Esophagus muscularis mucosa (tissue), 4 donors: ENCODE results near the gene HS3ST6. TPM values are rescaled to one million over a fixed set of nuclear protein-coding genes. Genes with fewer than 3 reads are reported as not detected.
"Not testable (repeated sequence)": the region's sequence is repeated elsewhere in the genome, so short reads cannot be mapped to it uniquely, and the experiment has no call there.

Experiments used
- DNase-seq: peaks from one replicate; pipeline ENCODE4 v3.0.0-alpha.2; 2017; ENCODE audit errors: extremely low spot score
- H3K27ac ChIP-seq, 4 donors: fragments of 200-600 bp; sonication (generic); replicated peaks in 1 of 4; 1 replicate in 3 of 4; 2 replicates in 1 of 4; pipeline ENCODE4 v1.5.1; 2016 to 2019; ENCODE audit warnings: mild to moderate bottlenecking in 1 of 4
- H3K27me3 ChIP-seq, 4 donors: fragments of 200-600 bp; sonication (generic); one replicate each; pipeline versions ENCODE4 v1.5.1 to v1.6.0; 2016 to 2019
- H3K36me3 ChIP-seq, 4 donors: fragments of 200-600 bp; sonication (generic); one replicate each; pipeline ENCODE4 v1.5.1; 2016 to 2019
- H3K4me1 ChIP-seq, 4 donors: fragments of 200-600 bp; sonication (generic); one replicate each; pipeline ENCODE4 v1.5.1; 2016 to 2019
- H3K4me3 ChIP-seq, 4 donors: fragments of 200-600 bp; sonication (generic); 1 replicate in 2 of 4; 2 replicates in 2 of 4; pipeline ENCODE4 v1.5.1; 2016 to 2019; ENCODE audit warnings: mild to moderate bottlenecking in 4 of 4, moderate library complexity in 1 of 4
- H3K9me3 ChIP-seq, 4 donors: fragments of 200-600 bp; sonication (generic); 1 replicate in 3 of 4; 2 replicates in 1 of 4; pipeline ENCODE4 v1.5.1; 2016 to 2019
- EP300 ChIP-seq: sonication (generic); formaldehyde crosslinking; IDR thresholded peaks from one replicate; pipeline ENCODE4 v1.6.1; 2017; ENCODE audit warnings: antibody characterized with exemption
- POLR2A ChIP-seq: fragments of 450-650 bp; IDR thresholded peaks from one replicate; pipeline ENCODE4 v1.6.1; 2017; ENCODE audit warnings: antibody characterized with exemption, moderate library complexity, mild to moderate bottlenecking, low read depth
- POLR2AphosphoS5 ChIP-seq, 2 donors: sonication (generic); formaldehyde crosslinking; IDR thresholded peaks; one replicate each; pipeline ENCODE4 v1.6.1; 2017; ENCODE audit warnings: antibody characterized with exemption in 2 of 2
- WGBS: methylation state at CpG from one replicate; pipeline ENCODE4 v1.1.5; 2018; 5-methylcytosine and 5-hydroxymethylcytosine counted together
- intact Hi-C: fragments of 100-400 bp; cut with DNase I; formaldehyde crosslinking; loops from one replicate; pipeline ENCODE4 v1.15.1; 2023
- total RNA-seq, 4 donors: library from RNA; depleted of rRNA; stranded (reverse); fragments of >200 nt; gene quantifications; one replicate each; pipeline versions ENCODE4 v1.1.0 to v1.2.1, GENCODE V29; 2016
- TF ChIP-seq, protein P1 (sequence below), 3 experiments: fragments of 200-600 bp in 2 of 3; fragments of 450-650 bp in 1 of 3; sonication (generic) in 2 of 3; IDR thresholded peaks; one replicate each; pipeline ENCODE4 v1.5.1; 2017 to 2019; ENCODE audit warnings: antibody characterized with exemption in 3 of 3, mild to moderate bottlenecking in 2 of 3, moderate library complexity in 1 of 3

HS3ST6 gene
- total RNA-seq, 4 donors from 2014 or later: not detected

DNA sequence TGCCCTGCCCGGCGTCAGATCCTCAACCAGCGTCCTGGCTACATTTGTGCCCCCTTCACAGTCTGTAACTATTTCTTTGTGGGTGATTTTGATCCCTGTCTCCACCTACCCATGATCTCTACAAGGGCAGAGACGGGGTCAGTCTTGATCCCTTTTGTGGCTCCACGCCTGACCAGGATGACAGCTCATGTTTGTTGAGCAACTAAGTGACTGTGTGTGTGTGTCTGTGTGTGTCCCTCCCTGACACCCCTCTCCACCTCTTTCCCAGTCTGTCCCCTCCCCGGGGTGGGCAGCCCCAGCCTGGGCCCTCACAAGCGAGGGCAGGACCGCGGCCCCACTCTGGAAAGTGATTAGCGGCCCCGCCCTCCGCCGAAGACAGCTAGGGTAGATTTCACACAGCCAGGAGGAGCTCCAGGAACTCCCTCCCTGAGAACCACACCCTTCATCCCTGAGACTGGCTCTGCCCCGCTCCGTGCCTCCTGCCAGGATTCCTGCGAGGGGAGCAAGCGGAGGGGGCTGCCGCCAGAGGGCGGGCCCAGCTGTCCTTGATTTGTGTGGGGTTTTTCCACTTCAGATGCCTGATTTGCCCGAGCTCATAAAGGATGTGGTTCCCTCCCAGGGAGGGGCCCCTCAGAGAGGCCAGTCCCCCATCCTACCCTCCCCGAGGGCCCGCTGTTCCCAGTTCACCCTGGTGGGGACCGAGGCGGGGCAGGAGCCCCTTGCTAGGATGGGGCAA is 5.3 kb upstream of the HS3ST6 start:
- DNase-seq: no peak
- Histone ChIP-seq H3K27me3 (peaks cover 0 to 71% (median 28%) of the 10 kb centered on the region in 4 donors), H3K9me3 (no peaks in the 10 kb centered on the region), H3K36me3 (no peaks in the 10 kb centered on the region), H3K27ac (no peak overlapping the region), H3K4me1 (peaks cover 0 to 18% (median 15%) of the 10 kb centered on the region in 4 donors), H3K4me3 (no peak overlapping the region)
- WGBS: 18% methylated on average over 22 of the region's 24 CpGs
- intact Hi-C loops: no loop called here
- TF ChIP-seq, protein P1, sequence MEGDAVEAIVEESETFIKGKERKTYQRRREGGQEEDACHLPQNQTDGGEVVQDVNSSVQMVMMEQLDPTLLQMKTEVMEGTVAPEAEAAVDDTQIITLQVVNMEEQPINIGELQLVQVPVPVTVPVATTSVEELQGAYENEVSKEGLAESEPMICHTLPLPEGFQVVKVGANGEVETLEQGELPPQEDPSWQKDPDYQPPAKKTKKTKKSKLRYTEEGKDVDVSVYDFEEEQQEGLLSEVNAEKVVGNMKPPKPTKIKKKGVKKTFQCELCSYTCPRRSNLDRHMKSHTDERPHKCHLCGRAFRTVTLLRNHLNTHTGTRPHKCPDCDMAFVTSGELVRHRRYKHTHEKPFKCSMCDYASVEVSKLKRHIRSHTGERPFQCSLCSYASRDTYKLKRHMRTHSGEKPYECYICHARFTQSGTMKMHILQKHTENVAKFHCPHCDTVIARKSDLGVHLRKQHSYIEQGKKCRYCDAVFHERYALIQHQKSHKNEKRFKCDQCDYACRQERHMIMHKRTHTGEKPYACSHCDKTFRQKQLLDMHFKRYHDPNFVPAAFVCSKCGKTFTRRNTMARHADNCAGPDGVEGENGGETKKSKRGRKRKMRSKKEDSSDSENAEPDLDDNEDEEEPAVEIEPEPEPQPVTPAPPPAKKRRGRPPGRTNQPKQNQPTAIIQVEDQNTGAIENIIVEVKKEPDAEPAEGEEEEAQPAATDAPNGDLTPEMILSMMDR (IDR thresholded peaks at IDR 0.05): peak in 1 of 3 experiments; percentile 17
- TF ChIP-seq EP300: no peak

DNA sequence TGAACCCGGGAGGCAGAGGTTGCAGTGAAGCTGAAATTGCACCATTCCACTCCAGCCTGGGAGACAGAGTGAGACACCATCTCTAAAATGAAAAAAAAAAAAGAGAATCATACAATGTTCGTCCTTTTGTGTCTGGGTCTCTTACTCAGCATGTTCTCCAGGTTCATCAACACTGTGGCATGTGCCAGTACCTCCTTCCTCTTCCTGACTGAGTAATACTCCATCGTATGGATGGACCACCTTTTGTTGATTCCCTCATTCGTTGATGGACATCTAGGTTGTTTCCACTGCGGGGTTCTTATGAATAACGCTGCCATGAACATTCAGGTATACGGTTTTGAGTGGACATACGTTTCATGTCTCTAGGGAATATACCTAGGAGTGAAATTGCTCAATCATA is 4.1 kb upstream of the HS3ST6 start:
- intact Hi-C loops: no loop called here
- H3K27me3 ChIP-seq: peaks cover 0 to 82% (median 34%) of the 10 kb centered on the region in 4 donors

DNA sequence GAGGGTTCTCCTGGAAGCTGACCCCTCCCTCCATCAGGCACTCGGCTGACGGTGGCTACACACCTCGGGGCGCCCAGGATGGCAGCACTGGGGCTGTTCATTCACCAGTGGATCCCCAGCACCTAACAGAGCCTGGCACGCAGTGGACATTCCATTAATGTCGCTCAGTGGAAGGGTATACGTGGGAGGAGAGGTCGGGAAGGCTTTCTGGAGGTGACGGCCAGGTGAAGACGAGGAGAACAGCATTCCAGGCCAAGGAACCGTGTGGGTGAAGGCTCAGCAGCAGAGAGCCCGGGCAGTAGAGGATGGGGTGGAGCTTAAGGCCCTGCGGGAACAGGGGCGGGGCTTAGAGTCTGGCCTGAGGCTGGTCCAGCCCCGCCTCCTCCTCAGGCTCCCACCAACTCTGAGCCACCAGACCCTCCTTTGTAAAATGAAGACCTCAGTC is 2.5 kb upstream of the HS3ST6 start:
- intact Hi-C loops: no loop called here
- Histone ChIP-seq H3K4me1 (peaks cover 0 to 27% (median 24%) of the 10 kb centered on the region in 4 donors), H3K4me3 (no peak overlapping the region), H3K27me3 (peaks cover 0 to 98% (median 46%) of the 10 kb centered on the region in 4 donors), H3K9me3 (no peaks in the 10 kb centered on the region), H3K27ac (no peak overlapping the region), H3K36me3 (no peaks in the 10 kb centered on the region)
- TF ChIP-seq EP300 (no peak), POLR2A (no peak), POLR2AphosphoS5 (IDR thresholded peaks at IDR 0.05) (no peak)
- TF ChIP-seq, protein P1 (IDR thresholded peaks at IDR 0.05): no peak
- whole genome bisulfite sequencing: 16% methylated on average over 12 of the region's 15 CpGs
- DNase-seq: no peak

More for the DNA sequence above, 4.1 kb upstream of the HS3ST6 start:
- H3K4me3 ChIP-seq: no peak overlapping the region
- H3K27ac ChIP-seq: no peak overlapping the region
- 76% methylated on average over 8 of the region's 8 CpGs for WGBS
- no peaks in the 10 kb centered on the region for H3K36me3 ChIP-seq
- H3K9me3 ChIP-seq: no peaks in the 10 kb centered on the region
- no peak for DNase-seq
- H3K4me1 ChIP-seq: peaks cover 0 to 25% (median 23%) of the 10 kb centered on the region in 4 donors
- TF ChIP-seq POLR2AphosphoS5 (IDR thresholded peaks at IDR 0.05) (no peak), POLR2A (no peak), EP300 (no peak)
- TF ChIP-seq, protein P1 (IDR thresholded peaks at IDR 0.05): no peak

DNA sequence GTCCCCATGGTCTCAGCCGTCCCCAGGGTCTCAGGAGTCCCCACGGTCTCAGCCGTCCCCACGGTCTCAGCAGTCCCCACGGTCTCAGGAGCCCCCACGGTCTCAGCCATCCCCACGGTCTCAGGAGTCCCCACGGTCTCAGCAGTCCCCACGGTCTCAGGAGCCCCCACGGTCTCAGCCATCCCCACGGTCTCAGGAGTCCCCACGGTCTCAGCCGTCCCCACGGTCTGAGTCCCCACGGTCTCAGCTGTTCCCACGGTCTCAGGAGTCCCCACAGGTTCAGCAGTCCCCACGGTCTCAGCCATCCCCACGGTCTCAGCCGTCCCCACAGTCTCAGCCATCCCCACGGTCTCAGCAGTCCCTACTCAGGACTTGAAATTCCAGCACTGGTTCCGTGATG is 1.9 kb upstream of the HS3ST6 start:
- H3K4me3 ChIP-seq, H3K9me3 ChIP-seq, H3K27ac ChIP-seq, intact Hi-C loops, H3K36me3 ChIP-seq, DNase-seq: not testable (repeated sequence)
- H3K27me3 ChIP-seq: peaks cover 0 to 99% (median 46%) of the 10 kb centered on the region in 4 donors
- WGBS: 66% methylated on average over 20 of the region's 21 CpGs
- peaks cover 0 to 27% (median 24%) of the 10 kb centered on the region in 4 donors for H3K4me1 ChIP-seq

DNA sequence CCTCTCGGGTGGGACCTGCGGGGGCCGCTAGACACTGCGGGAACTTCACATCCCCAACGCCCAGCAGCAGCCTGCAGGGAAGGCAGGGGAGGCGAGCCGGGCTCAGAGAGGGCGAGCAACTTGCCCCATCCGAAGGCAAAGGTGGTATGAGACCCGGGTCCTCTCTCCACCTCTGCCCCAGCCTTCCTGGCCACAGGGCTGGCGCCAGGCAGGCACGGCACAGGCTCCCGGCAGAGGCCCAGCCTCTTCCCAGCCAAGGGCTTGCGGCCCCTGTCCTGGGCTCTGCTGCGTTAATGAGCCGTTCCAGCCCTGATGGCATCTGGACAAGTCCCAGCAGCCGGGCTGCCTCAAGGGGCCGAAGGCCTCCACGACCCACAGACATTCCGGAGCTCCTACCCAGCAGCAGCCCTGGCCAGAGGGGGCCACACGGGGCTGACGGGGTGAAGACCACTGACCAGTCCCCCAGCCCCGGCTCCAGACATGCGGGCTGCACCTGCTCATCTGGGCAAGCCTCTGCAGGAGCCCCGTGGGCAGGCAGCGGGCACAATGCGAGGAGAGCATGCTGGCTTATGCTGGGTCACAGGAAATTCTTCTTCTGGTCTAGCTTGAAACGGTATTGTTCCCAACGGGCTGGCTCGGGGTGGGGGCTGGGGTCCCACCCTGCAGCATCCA is 1.2 kb upstream of the HS3ST6 start:
- 19% methylated on average over 11 of the region's 30 CpGs for WGBS
- peaks cover 0 to 99% (median 46%) of the 10 kb centered on the region in 4 donors for H3K27me3 ChIP-seq
- H3K36me3 ChIP-seq: no peaks in the 10 kb centered on the region
- intact Hi-C loops: no loop called here
- H3K4me1 ChIP-seq: peaks cover 0 to 27% (median 24%) of the 10 kb centered on the region in 4 donors
- no peak overlapping the region for H3K27ac ChIP-seq
- TF ChIP-seq POLR2AphosphoS5 (IDR thresholded peaks at IDR 0.05) (no peak), EP300 (no peak), POLR2A (no peak)
- TF ChIP-seq, protein P1 (IDR thresholded peaks at IDR 0.05): no peak
- no peaks in the 10 kb centered on the region for H3K9me3 ChIP-seq
- DNase-seq: no peak
- H3K4me3 ChIP-seq: no peak overlapping the region
